SU-DHL-6 (cell line): Measurements from ENCODE around the gene FBXO10.

ENCODE experiments used
- CTCF ChIP-seq: fragments of 200-600 bp; sonication (generic); IDR thresholded peaks from one replicate; pipeline ENCODE4 v1.5.1; 2017; ENCODE audit warnings: antibody characterized with exemption, mild to moderate bottlenecking, low read length, moderate library complexity; ENCODE audit not compliant: insufficient read depth, poor library complexity, severe bottlenecking
- EZH2phosphoT487 ChIP-seq: fragments of 200-600 bp; sonication (generic), shearing (Covaris generic); conservative IDR thresholded peaks from 2 replicates; pipeline ENCODE4 v1.6.1; 2018; ENCODE audit warnings: mild to moderate bottlenecking, antibody characterized with exemption, low read length, moderate library complexity, mixed read lengths

DNA sequence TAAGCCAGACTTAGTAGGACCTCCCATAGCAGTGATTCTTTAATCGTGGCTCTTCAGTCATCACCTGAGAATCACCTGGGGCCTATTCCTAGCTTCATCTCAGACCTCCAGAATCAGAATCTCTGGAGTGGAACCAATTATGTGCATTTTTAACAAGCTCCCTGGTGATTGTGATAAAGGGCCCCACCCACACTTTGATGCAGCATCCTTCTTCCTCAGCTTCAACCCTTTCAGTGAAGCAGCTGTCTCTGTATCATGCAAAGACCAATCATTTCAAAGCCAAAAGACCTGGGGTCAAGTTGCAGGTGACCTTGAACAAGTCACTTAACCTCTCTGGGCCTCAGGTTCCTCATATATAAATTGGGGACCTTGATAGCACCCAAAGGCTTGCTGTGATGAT lies 17.1 kb downstream of the FBXO10 start:
- TF ChIP-seq CTCF (no peak), EZH2phosphoT487 (no peak)
